COLO668 (cell line): Measurements from ENCODE around the gene UBE2M.

Source experiments
- DNase-seq: peaks from one replicate; lab custom pipeline; 2025; ENCODE audit not compliant: unreplicated experiment; lab: John Stamatoyannopoulos, UW

UBE2M gene

DNA sequence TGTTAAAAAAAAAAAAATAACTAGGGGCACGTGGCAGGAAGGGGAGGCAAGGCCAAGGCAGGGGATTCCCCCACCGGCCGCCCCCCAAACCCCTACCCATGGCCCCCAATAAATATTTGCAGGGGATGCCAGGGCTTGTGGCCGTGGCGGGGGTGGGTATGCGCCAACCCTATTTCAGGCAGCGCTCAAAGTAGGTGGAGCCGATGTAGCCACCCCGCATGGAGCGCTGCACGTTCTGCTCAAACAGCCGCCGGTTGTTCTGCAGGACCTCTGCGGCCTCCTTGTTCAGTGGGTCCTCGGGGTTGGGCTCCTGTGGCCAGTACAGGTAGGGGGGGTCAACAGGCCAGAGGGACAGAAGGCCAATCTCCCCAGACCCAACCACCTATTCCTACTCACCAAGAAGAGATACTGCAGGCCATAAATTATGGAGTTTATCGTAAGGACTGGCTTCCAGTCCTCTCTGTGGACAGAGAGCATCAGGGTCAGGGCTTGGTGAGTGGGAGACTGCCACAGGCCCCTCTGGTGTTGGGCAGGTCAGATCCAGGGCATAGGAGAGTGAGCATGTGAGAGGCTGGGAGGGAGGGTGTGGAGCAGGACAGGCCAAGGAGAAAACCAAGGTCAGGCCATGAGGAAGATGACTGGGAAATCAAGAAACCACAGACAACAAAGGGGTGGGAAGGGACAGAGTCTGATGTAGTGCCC is 2.3 kb downstream of the UBE2M start:
- no peak for DNase-seq

DNA sequence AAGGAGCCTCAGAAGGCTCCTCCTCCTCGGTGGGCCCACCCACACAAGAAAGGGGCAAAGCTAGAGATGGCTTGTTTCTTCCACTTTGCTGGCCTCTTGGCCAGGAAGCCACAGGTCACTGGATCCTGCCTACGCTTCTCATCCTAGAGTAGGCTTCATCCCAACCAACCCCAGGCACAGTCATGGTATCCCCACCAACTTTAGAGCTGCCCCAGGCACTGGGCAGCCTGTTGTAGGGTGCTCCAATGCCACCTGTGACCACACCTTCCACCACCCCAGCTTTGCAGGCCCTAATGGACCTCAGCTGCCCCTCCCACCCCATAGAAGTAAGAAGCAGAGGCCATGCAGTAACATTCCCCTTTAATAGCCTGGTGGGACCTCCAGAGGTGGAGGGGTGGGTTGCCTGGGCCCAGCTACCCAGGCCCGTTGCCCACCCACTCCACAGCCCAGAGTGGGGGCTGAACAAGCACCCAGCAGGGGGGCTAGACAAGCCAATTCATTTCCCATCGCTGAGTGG is 3.0 kb downstream of the UBE2M start:
- DNase-seq: no peak

DNA sequence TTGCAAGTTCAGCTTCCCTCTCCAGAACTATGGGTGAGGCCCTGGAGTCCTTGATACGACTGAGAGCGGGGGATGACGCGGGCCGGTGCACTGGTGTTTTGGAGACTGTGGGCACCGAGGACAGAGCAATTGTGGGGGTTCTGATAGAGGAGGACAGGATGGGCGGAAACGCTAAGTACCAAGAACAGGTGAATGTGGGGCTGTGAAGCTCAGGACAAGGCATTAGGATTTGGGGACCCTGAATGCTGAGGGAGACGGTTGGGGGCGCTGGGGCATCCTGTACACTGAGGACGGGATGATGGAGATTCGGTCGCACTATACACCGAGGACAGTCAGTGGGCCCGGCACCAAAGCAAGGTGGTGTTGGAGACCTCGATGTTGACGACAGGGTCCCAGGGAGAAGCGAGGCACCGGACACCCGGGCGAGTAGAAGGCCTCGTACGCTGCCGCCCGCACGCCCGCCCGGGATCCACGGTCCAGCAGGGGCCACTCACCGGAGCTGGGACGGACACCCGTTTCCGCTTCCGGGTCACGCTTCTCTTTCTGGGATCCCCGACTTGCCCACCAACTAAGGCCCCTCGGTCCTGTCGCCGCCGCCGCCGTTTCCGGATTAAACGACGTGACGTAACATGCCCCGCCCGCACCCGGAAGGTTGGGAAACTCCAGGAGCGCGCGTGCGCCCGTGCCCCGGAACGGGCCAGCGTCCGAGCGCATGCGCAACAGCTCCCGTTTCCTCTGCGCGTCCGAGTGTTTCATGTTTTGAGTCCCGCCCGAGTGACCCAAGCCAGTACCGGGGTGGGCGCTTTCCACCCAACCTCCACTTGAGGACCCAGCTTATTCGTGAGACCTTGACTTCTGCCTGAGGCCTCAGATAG is 3.7 kb downstream of the UBE2M start, which contains the start of gene CHMP2A:
Gene CHMP2A (minus strand): TSS at position 612 of the 875 bp plus-strand sequence. CDS start 893 bp downstream, outside the sequence.
- DNase-seq: no peak

DNA sequence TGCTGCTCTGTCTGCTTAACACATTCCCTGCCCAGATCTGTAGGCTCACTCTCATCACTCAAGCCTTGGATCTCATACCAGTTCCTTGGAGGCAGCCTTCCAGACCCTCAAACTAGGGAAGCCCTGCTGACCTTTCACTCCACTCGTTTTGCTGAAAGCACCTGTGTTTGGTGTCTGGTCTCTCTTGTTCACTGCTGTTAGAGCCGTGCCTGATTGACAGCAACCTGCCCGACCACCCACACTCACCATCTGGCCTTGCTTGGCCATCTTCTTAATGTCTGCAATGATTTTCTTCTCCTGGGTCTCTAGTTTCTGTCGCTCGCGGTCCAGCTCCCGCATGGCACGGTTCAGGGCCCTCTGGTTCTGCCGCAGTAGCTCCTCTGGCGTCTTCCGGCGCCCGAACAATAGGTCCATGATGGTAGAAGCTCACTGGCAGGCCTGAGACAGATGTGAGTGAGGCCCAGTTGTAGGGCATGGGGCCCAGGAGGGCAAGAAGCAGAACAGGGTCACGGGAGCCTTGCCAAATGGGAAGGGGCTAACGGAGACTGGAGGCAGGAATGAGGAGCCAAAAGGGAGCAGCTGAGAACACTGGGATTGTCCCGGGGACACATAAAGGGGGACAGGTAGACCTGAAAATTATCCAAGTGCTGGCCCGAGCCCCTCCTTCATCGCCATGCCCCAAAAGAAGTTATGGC is 4.5 kb downstream of the UBE2M start:
- no peak for DNase-seq

DNA sequence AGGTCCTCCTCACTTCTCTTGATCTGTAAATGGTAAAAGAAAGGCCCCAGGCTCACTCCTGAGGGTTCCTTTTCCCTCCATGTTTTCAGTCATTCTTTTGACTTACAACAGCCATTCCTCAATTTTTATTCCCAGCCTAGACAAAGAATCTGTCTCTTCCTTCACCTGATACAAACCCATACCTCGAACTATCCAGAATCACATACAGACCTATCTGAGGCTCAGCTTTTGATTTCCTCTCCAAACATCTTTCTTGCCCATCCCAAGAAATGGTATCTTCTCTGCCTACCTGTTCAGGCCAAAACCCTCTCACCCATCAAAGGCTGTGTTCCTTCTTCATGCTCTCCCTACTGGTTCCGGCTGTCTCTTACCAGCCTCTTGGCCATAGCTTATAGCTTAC is 5.8 kb downstream of the UBE2M start:
- DNase-seq: no peak

DNA sequence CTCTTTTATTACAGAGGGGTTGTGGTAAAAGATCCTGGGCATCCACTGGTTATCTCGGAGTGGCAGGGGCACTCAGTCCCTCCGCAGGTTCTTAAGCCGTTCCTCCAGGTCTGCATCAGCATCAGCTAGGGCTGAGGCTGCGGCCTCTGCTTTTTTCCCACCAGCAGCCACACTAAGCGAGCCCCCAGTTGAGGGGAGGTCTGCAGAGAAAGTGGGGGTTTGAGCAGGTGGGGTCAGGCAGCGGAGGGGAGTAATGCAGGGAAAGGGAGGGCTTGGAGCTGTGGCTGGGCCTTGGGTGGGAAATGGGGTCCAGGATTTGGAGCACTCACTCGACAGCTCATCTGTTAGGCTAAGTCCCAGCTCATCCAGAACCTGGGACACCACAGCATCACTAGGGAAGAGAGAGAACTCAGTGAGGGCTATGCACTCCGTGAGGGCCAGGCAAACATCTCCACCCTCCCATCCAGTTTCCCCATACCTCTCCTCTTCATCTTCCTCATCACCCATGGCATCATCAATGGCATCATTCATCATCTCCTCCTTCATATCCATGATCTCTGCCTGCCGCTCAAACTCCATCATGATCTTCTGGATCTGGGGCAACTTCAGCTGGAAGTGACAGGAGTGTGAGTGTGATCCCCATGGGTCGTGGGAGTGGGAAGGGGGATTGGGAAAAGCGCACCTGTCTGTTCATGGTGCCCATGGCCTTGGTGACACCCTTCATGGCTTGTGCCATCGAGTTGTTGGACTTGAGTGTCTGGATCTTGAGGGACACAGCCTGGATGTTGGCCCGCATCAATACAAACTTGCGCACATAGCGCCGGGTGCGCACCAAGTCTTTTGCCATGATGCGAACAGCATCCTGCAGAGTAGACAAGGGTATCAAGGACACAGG is 6.6 kb downstream of the UBE2M start:
- DNase-seq: no peak

DNA sequence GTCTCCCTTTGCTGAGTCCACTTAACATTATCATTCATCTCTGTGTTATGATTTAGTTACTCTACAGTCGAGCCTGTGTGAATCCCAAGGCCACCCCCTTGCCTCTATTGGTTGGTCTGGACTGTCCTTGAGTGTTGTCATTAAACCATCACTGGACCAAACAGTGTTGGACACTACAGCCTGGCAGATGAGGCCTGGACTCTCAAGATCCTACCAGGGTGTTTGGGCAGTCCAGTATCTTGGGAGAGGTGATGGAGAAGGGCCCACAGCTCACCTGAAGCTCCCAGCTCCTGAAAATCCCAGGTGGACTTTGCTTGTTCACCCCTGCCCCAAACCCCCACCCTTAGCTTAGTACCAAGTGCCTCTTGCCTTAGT is 7.3 kb downstream of the UBE2M start:
- no peak for DNase-seq

DNA sequence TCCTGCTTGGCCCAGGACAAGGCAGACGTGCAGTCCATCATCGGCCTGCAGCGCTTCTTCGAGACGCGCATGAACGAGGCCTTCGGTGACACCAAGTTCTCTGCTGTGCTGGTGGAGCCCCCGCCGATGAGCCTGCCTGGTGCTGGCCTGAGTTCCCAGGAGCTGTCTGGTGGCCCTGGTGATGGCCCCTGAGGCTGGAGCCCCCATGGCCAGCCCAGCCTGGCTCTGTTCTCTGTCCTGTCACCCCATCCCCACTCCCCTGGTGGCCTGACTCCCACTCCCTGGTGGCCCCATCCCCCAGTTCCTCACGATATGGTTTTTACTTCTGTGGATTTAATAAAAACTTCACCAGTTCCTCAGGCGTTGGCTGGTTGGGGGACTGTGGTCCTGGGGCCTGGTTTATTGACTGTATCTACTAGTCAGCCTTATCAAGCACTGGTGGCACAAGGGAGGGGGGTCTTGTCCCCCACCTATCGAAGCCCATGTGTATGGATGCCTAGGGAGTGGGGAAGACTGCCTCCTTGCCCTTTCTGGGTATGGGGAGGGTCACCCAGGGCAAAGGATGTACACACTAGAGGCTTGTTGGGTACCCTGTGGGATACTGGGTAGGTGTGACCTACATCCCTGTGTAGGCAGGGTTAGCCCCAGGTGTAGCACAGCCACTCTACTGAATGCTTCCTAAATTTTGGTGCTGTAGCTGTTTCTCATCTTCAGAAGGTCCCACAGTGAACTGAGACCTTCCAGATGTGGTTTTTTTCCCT is 7.9 kb downstream of the UBE2M start:
- DNase-seq: no peak

DNA sequence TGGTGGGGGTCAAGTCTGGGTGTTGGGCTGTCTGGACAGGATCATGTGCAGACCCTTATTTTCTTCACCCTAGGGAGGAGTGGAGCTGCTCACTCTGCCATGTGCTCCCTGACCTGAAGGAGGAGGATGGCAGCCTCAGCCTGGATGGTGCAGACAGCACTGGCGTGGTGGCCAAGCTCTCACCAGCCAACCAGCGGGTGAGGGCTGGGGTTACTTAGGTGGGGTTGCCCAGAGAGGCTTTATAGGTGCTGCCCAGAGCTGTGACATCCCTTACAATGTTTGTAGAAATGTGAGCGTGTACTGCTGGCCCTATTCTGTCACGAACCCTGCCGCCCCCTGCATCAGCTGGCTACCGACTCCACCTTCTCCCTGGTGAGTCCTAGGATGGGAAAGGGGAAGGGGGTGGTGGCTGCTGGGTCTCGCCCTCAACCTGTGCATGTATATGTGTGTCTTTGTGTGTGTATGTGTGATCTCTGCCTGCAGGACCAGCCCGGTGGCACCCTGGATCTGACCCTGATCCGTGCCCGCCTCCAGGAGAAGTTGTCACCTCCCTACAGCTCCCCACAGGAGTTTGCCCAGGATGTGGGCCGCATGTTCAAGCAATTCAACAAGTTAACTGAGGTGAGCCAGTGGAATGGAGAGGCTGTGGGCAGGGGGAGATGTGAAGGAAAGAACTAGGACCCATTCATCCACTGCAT is 8.6 kb downstream of the UBE2M start:
- no peak for DNase-seq

DNA sequence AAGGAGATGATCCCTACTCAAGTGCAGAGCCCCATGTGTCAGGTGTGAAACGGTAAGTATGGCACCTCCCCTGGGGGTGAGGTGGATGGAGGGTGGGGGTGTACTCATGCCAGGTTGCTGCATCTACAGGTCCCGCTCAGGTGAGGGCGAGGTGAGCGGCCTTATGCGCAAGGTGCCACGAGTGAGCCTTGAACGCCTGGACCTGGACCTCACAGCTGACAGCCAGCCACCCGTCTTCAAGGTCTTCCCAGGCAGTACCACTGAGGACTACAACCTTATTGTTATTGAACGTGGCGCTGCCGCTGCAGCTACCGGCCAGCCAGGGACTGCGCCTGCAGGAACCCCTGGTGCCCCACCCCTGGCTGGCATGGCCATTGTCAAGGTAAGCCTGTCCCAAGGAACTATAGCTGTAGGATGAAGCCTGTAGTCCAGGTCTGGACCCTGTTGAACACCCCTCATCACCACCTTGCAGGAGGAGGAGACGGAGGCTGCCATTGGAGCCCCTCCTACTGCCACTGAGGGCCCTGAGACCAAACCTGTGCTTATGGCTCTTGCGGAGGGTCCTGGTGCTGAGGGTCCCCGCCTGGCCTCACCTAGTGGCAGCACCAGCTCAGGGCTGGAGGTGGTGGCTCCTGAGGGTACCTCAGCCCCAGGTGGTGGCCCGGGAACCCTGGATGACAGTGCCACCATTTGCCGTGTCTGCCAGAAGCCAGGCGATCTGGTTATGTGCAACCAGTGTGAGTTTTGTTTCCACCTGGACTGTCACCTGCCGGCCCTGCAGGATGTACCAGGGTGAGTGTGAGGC is 9.3 kb downstream of the UBE2M start:
- DNase-seq: no peak

DNA sequence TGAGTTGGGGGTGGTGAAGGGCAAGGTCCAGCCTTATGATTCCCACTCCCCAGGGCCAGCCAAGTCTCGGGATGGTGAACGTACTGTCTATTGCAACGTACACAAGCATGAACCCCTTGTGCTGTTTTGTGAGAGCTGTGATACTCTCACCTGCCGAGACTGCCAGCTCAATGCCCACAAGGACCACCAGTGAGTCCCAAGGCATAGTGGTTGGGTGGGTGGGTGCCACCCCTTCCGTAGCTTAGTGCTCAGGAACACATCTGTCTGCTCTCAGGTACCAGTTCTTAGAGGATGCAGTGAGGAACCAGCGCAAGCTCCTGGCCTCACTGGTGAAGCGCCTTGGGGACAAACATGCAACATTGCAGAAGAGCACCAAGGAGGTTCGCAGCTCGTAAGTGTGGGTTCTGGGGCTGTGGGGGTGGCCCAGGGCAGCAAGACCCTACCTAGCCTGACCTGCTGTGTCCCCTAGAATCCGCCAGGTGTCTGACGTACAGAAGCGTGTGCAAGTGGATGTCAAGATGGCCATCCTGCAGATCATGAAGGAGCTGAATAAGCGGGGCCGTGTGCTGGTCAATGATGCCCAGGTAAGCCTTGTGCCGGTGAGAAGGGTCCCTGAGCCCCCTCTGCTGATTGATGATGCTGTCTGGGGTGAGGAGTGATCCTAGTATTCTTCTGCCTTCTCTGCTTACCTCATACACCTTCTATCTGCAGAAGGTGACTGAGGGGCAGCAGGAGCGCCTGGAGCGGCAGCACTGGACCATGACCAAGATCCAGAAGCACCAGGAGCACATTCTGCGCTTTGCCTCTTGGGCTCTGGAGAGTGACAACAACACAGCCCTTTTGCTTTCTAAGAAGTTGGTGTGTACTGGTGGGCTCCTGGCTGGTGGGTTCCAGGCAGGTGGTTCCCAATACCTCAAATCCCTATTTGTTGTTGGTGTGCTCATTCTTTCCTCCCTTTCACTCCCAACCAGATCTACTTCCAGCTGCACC is 10.8 kb downstream of the UBE2M start:
- DNase-seq: no peak

DNA sequence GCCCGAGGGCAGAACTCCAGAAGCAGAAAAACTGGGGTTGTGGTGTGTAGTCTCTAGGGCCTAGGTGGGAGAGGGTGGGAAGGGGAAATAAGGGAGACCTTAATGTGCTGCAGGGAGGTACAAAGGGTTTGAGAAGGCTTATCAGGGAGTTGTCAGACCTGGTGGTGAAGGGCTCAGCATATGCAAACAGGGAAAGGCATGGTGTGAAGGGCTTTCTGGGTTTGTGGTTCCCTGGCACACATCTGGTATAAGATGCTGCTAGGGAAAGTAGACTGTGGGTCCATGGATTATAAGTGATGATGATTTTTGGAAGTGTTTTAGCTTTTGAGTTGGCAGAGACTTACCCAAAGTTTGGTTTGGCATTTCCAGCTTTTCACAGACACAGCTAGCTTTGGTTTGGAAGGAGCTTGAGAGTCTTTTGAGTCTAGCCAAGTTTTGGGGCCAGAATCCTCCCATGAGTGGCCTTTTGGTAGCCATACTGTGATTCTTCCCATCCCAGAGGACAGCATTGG is 12.3 kb downstream of the UBE2M start:
- DNase-seq: no peak

DNA sequence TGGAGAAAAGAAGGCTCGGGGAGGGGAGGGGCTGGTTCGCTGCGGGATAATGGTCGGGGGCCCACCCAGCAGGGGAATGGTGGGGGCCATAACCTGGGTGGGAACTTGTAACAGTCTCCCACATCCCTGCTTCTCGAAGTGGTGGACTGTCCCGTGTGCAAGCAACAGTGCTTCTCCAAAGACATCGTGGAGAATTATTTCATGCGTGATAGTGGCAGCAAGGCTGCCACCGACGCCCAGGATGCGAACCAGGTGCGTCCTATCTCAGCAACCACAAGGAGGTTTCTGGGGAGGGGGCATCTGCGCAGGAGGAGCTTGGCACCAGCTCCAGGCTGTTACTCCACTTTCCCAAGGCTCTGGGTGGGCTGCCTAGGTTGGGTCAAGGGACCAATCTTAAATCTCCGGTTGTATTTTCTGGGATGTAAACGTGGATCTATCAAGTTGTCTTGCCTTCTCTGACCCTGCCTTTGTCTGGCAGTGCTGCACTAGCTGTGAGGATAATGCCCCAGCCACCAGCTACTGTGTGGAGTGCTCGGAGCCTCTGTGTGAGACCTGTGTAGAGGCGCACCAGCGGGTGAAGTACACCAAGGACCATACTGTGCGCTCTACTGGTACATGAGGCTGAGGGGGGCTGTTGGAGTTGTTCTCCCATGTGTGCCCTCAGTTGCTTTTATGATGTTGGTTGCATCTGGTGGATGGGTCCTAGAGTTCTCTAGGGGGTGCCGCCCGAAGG is 13.0 kb downstream of the UBE2M start:
- DNase-seq: no peak

DNA sequence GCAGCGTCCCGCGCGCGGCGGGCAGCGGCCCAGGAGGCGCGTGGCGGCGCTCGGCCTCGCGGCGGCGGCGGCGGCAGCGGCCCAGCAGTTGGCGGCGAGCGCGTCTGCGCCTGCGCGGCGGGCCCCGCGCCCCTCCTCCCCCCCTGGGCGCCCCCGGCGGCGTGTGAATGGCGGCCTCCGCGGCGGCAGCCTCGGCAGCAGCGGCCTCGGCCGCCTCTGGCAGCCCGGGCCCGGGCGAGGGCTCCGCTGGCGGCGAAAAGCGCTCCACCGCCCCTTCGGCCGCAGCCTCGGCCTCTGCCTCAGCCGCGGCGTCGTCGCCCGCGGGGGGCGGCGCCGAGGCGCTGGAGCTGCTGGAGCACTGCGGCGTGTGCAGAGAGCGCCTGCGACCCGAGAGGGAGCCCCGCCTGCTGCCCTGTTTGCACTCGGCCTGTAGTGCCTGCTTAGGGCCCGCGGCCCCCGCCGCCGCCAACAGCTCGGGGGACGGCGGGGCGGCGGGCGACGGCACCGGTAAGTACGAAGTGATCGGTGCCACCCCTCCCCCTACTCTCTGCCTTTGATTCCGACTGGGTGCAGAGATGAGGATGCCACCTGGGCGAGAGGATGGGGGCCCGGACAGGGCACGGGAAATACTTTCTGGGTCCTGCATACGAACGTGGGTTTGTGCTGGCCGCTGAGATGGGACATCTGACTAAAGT is 13.7 kb downstream of the UBE2M start:
- no peak for DNase-seq

DNA sequence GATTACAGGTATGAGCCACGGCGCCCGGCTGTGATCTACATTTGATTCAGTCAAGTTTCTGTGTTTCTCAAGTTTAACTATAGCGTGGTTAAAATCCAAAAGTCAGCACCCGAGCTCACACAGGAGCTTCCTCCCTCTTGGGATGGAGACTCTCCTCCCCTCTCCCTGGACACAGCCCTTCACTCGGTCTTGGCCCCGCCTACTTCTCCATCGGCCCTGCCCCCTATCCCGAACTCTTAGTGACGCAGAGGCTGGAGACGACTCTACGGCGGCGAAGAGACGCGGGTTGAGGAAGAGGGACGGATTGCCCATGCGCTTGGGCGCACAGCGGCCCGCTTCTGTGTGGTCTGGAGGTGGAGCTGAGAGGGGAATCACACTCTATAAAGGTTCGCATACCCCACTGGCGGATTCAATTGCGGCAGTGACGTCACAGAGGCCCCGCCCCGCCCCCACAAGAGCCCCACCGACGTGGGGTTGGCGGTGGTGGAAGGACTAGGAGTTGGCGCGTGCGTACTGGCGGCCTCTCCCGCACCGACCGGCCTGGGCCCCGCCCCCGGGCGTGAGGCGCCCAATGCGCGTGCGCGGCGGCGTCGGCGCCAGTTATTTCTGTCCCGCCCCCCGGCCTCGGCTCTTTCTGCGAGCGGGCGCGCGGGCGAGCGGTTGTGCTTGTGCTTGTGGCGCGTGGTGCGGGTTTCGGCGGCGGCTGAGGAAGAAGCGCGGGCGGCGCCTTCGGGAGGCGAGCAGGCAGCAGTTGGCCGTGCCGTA is 14.4 kb downstream of the UBE2M start, which contains the start of gene TRIM28:
Gene TRIM28 (plus strand): TSS at position 239 of the 765 bp plus-strand sequence. CDS start 694 bp downstream, outside the sequence.
- DNase-seq: no peak
